NCI-H510A treated with DMSO at 0.1 percent for 48 hours (cell line): ENCODE data around the gene HOMER1.
"Not testable (repeated sequence)": the region's sequence is repeated elsewhere in the genome, so short reads cannot be mapped to it uniquely, and the experiment has no call there.

ENCODE experiments used
- DNase-seq: peaks from one replicate; lab custom pipeline; 2025; lab: John Stamatoyannopoulos, UW

HOMER1 gene

DNA sequence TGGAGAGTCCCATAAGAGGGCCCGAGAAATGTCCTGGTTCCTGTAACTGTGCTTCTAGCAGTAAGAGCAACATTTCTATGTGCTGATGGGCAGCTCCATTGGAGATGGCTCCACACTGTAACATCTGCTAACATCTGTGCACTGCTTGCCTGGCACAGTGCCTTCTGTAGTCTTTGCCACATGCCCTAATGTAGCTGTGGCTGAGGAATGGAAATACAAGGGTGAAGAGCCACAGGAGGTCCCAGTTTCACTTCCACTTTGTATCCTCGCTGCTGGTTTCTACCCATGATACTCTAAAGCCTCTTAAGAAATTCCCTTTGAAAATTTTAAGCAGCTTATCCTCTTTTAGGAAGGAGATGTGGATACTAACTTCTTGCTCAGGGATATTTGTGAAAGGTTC, 97.4 kb downstream of the HOMER1 start:
- DNase-seq, result no peak

DNA sequence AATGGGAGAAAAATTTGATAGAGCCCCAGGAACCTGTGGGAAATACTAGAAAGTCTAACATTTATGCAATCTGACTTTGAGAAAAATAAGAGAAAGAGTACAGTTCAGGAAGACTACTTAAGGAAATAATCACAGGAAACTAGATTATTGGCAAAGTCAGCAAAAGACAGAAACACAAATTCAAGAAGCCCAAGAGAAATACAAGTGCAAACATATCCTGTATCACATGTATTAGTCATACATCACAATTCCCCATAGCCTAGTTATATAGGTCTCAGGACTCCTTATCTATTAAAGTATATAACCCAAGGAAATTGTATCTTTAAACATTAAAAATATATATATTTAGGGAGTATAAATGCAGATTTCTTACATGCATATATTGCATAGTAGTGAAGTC, 100.8 kb downstream of the HOMER1 start:
- DNase-seq, result no peak

DNA sequence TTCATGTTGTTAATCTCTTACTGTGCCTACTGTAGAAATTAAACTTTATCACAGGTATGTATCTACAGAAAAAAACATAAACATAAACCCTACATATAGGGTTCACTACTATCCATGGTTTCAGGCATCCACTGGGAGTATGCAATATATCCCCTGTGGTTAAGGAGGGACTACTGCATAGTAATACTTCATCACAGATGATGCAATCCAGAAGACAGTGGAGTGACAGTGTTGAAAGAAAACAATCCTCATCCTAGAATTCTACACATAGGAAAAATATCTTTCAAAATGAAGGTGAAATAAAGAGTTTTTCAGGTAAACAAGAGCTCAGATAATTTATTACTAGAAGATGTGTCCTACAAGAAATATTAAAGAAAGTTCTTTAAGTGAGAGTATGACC, 105.9 kb downstream of the HOMER1 start:
- no peak for DNase-seq

DNA sequence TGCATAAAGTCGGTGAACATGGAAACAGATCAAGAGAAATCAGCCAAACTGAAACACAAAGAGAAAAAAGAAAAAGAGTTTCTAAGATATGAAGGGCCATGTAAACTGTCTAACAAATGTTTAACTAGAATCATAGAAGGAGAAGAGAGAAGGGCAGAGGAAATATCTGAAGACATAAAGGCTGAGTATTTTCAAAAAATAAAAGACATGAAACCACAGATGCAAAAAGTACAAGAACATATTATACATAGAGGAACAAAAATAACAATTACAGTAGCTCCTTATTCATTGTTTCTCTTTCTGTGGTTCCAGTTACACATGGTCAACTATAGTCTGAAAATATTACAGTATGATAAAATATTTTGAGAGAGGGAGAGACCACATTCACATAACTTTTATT, 106.3 kb downstream of the HOMER1 start:
- DNase-seq, result no peak

DNA sequence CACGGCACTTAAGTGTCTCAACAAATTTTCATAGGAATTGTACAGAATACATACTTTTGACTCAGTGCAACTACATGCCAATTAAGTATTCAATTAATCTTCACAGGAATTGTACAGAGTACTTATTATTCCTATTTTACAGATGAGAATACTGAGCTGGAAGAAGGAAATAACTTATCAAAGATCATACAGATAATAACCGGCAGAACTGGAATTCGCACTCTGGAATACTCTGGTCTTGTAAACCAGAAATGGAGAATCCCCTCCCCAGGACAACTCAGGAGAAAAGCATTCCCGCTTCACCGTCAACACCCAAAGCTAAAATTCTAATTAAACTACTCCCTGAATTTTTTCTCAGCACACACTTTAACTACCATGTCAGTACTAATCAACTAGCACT, 112.7 kb downstream of the HOMER1 start:
- DNase-seq, result no peak

DNA sequence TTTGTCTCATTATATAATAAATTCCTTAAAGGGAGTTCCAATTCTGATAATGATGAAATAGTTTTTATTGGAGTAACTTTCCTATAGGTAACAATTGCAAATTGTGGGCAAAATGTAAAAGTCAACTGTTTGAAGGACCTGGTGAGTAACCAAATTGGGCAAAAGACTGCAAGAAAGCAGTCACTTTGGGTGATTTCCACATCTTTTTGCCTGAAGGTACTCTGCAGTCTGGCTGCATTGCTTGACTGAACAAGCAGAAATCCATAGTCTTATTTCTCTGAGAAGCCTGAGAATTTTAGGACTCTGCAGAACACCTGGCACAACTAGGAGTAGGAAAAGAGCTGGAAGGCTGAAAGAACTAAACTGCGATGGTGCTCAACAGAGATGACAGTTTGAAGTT, 114.9 kb downstream of the HOMER1 start:
- no peak for DNase-seq

DNA sequence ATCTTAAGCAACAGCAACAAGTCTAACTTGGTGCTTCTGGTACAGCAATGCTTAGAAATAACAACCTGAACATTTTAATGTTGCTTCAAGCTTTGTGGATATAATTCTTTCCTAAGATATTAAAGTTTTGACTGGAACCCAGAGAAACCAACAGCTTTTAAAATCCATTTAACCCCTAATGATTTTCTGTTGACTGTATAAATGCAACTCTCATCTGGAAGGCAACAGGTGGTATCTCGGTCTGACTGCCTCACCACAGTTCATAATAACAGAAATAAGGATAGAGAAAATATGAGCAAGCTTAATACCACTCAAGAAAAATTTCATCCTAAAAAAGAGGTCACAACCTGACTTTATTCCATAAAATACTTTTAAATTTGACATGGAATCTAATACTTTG, 116.9 kb downstream of the HOMER1 start:
- no peak for DNase-seq

DNA sequence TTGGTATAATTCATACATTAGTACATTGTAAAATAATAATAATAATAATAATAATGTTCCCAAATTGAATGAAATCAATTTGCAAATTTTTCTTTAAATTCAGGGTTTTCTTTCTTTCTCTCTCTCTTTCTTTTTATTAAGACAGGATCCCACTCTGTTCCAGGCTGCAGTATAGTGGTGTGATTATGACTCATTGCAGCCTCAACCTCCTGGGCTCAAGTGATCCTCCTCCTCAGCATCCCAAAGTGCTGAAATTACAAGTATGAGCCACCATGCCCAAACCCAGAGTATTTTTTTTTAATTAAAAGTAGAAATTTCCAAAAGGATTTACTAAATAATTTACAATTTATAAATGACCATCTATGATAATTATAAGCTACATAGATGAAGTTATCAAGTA, 117.7 kb downstream of the HOMER1 start:
- DNase-seq, result no peak

DNA sequence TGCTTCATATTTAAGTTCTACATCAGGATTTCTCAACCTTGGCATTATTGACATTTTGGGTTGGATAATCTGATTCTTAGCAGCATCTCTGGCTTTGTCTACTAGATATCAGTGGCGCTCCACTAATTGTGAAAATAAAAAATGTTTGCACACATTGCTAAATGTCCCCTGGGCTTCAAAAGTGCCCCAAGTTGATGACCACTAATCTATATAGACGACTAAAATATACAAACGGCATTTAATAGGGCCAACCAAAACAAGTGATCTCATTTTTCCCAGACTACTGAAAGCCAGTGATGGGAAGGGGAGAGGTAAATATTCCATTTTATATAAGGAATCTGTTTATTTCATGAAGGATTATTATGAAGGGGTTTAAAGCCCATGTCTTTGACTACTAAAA, 118.6 kb downstream of the HOMER1 start:
- DNase-seq, result no peak

DNA sequence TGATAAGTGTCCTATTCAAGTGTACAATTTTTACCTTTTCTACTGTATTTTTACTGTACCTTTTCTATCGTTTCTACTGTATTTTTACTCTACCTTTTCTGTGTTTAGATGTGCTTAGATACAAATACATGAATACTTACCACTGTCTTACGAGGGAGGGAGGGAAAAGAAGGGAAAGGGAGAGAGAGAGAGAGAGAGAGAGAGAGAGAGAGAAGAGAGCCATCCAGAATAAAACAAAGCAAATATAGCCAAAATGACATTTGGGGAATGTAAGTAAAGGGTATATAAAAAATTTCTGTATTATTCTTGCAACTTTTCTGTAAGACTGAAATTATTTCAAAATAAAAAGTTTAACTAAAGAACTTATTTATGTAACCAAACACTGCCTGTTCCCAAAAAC, 121.2 kb downstream of the HOMER1 start:
- no peak for DNase-seq

DNA sequence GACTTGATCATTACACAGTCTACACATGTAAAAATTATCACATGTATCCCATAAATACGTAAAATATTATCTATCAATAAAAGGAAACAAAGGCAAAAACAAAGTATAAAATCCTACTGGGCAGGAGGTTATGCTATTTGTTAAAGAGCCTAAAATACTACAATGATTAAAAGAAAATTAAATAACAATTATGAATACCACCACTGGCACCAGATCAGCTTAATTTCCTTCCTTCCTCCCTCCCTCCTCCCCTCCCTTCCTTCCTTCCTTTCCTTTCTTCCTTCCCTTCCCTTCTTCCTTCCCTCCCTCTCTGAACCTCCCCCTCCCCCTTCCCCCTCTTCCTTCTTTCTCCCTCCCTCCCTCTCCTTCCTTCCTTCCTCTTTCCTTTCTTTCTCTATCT, 127.3 kb downstream of the HOMER1 start:
- DNase-seq, result no peak

DNA sequence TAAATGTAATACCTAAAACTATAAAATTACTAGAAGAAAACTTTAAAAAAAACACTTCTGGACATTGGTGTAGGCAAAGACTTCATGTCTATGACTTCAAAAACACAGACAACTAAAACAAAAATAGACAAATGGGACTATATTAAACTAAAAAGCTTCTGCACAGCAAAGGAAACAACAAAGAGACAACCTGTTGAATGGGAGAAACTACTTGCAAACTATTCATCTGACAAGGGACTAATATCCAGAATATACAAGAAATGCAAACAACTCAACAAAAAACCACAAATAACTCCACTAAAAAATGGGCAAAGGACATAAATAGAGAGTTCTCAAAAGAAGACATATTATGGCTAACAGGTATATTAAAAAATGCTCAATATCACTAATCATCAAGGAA, 128.8 kb downstream of the HOMER1 start:
- not testable (repeated sequence) for DNase-seq

DNA sequence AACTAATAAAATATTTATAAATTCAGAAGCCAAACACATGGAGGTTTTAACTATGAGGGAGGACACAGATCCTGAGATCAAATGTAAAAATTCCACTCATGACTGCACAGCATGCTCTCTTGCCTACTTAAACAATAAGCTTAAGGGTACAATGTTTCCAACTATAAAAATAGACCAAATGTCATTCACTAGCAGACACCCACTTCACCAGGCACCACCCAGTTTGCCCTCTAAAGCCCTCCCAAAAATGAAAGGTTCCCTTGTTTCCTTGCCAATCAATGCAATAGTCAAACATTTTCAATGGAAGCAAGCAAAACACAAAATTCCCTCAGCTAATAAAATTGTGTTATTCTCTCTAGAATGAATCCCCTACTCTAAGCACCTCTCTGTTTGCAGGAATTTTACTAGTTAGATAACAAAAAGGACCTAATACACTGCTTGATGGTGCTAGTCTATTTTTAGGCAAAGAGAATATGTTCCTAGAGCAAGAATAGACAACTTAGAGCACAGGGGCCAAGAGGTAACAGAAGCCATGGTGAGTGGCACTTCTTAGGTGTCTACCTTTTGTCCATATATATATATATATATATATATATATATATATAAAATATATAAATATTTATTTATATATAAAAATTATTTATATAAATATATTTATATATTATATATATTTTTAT, 135.3 kb downstream of the HOMER1 start:
- no peak for DNase-seq

DNA sequence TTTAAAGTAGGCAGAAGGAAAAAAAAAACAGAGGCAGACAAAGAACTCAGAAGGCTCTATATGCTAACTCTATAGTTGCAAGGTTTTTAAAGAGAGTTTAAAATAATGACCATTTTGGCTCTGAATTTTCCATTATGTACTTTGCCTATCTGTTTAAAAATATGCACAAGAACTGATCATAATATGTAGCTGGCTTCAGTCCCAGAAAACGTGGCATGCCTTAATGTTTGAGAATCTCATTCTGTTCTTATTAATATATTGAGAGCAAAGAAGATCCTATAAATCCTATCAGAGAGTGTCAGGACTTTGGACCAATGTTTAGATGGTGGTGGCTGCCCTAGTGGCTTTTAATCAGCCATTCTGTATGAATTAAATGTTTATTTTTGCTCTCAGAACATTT, 156.5 kb downstream of the HOMER1 start:
- no peak for DNase-seq

DNA sequence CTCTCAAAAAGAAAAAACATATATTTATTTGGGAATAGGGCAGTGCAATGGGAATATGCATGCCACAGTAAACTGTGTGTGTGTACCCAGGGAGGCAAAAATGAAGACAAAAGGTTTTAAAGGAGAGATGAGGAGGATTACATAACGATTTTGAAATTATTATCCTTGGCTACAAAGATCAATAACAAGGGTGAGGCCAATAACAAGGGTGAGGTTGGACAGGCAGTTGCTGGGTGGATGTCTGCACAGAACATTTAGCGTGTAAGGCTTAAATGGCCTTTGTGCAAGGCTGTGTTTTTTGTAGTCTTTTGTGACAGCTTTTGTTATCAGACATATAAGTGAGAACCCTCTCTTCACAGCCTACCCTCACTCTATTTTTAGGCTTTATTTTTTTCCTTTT, 164.1 kb downstream of the HOMER1 start:
- no peak for DNase-seq

DNA sequence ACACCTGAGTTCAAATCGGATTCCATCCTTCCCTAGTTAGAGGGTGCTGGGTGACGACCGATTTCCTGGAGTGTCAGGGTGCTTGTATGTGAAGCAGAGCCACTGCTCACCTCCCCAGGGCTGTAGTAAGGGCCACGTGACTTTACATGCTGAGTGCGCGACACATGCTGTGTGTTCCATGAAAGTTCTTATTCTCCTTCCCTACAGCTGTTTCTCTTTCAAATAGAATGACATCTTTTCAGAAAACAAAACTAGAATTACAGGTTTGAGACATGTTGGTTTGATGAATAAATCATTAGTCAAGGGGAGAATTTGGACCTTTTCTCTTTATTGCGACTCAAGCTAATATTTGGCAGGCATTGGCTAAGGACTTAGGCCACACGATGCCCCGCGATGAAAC, 164.9 kb downstream of the HOMER1 start:
- no peak for DNase-seq

DNA sequence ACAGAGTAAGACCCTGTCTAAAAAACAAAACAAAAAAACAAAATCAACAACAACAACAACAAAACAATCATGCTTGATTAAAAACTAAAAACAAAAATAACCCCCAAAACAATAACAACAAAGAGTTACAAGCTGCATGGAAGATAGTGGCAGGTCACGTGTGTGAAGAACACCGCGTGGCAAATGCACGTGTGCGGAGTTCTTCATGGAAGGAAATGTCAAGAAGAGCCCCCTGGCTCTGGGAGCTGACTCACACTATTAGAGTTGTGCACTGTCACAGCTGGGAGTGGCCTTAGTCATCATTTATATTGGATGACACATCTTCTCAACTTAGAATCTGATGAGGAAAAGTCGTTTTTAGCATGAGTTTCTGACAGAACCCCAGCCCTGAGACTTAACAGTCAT, 167.5 kb downstream of the HOMER1 start:
- DNase-seq, result no peak

DNA sequence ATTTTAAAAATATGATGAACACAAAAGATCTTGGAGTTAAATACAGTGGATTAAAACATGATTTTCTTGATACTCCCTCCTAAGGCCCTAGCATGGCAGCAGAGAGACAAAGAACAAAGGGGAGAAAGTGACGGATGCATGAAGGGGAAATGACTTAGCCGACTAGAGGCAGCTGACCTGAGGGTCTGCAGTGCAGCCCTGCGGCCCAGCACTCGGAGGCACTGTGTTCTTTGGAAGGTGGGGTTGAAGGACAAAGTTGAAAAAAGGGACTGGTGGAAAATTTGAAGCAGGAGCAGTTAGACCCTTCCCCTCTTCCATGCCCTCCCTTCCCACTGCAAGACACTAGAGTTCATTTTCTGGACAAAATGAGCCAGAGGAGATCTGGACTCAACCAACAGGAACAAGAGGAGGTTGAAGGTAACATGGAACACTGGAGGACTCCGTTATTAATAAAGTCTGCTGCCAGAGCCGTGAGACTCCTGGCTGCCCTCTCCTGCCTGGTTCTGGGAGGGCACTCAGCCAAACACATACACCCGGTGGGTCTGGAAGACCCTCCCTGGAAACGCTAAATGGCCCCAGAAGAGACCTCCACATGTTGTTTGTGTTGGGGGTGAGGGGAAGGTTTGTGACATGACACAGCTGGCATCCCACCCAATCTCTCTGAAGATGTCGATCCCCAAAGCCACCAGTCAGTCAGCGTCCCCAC, 179.9 kb downstream of the HOMER1 start:
- DNase-seq, result no peak

DNA sequence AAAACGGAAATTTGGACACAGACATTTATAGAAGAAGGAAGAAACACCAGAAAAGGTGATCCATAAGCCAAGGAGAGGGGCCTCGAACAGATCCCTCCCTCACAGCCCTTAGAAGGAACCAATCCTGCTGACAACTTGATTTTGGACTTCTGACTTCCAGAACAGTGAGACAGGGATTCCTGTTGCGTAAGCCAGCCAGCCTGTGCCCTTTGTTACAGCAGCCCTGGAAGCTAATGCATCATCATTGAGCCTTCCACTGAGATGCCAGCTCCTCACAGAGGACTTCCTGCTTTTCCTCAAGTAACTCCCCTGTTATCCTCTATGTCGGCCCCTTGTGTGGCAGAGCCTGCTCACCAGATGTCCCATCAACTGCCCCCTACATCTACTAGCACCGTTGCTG, 183.9 kb downstream of the HOMER1 start:
- DNase-seq, result no peak

DNA sequence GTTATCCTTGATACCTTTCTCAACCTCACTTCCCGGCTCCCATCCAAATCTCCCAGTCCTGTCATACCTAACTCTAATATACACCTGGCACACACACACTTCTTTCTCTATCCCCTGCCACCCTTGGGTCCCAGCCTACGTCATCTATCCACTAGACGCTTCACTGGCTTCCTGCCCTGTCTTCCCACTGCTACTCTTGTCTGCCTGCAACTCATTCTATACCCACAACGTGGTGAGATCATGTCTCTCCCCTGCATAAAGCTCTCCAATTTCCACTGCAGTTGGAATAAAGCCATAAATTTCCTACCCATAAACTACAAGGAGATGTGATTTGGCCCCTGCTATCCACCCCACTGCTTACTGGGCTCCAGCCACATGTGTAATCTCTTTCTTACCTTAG, 184.5 kb downstream of the HOMER1 start:
- no peak for DNase-seq
